Sigmoid colon (tissue), 4 donors: ENCODE data around the gene SMAP1.

ENCODE experiments used
- EP300 ChIP-seq, 4 donors: sonication (generic); formaldehyde crosslinking; IDR thresholded peaks; one replicate each; pipeline ENCODE4 v1.6.1; 2017; ENCODE audit warnings: antibody characterized with exemption in 4 of 4
- TF ChIP-seq, protein P1 (sequence below), 4 experiments: fragments of 450-650 bp in 3 of 4; fragments of 200-600 bp in 1 of 4; IDR thresholded peaks; one replicate each; pipeline ENCODE4 v1.5.1; 2016 to 2019; ENCODE audit warnings: antibody characterized with exemption in 4 of 4, mild to moderate bottlenecking in 3 of 4, moderate library complexity in 2 of 4

DNA sequence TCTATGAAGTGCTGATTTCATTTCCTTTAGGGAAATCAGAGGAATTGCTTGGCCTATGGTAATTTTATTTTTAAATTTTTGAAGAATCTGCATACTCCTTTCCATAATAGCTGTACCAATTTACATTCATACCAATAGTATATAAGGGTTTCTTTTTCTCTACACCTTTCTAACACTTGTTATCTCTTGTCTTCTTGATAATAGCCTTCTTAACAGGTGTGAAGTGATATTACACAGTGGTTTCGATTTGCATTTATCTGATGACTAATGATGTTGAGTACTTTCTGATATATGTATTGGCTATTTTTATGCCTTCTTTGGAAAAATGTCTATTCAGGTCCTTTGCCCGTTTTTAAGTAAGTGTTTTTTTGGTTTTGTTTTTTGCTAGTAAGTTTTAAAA lies 40.8 kb downstream of the SMAP1 start:
- TF ChIP-seq, protein P1, sequence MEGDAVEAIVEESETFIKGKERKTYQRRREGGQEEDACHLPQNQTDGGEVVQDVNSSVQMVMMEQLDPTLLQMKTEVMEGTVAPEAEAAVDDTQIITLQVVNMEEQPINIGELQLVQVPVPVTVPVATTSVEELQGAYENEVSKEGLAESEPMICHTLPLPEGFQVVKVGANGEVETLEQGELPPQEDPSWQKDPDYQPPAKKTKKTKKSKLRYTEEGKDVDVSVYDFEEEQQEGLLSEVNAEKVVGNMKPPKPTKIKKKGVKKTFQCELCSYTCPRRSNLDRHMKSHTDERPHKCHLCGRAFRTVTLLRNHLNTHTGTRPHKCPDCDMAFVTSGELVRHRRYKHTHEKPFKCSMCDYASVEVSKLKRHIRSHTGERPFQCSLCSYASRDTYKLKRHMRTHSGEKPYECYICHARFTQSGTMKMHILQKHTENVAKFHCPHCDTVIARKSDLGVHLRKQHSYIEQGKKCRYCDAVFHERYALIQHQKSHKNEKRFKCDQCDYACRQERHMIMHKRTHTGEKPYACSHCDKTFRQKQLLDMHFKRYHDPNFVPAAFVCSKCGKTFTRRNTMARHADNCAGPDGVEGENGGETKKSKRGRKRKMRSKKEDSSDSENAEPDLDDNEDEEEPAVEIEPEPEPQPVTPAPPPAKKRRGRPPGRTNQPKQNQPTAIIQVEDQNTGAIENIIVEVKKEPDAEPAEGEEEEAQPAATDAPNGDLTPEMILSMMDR (IDR thresholded peaks at IDR 0.05), result no peak
- no peak for TF ChIP-seq EP300 (IDR thresholded peaks at IDR 0.05)
